Activated T-helper 17 cell treated with anti-CD3 and anti-CD28 coated beads, Interleukin-2, amount 50 U/mL, for 72 hours (primary cell): ENCODE results near the gene ACOXL. TPM values are rescaled to one million over a fixed set of nuclear protein-coding genes. Genes with fewer than 3 reads are reported as not detected.
A peak's percentile ranks its signal among the peaks of the same experiment; 100 is the strongest.

Experiments
- ATAC-seq: fragments of 150-1000 bp; cut with Tn5 transposase; replicated peaks from 2 replicates; pipeline ENCODE4 v1.10.0; 2021; ENCODE audit warnings: mild to moderate bottlenecking, moderate library complexity
- H3K27ac Mint-ChIP-seq: one replicate; pipeline ENCODE4 v1.8.0; 2022; ENCODE audit warnings: mixed read lengths
- H3K27me3 Mint-ChIP-seq: one replicate; pipeline ENCODE4 v1.8.0; 2022; ENCODE audit warnings: mixed read lengths
- H3K36me3 Mint-ChIP-seq: one replicate; pipeline ENCODE4 v1.8.0; 2022; ENCODE audit warnings: low read depth, mild to moderate bottlenecking, mixed read lengths
- H3K4me1 Mint-ChIP-seq: one replicate; pipeline ENCODE4 v1.8.0; 2022; ENCODE audit warnings: mixed read lengths
- H3K4me3 Mint-ChIP-seq: one replicate; pipeline ENCODE4 v1.8.0; 2022; ENCODE audit warnings: mild to moderate bottlenecking, mixed read lengths
- H3K9me3 Mint-ChIP-seq: one replicate; pipeline ENCODE4 v1.8.0; 2022; ENCODE audit warnings: mixed read lengths
- total RNA-seq, 2 donors: library from RNA; stranded (reverse); gene quantifications; one replicate each; pipeline ENCODE4 v1.2.3, GENCODE V29; 2022

ACOXL gene
- total RNA-seq, 2 donors from 2014 or later = 0.34 TPM; not detected in 1

DNA sequence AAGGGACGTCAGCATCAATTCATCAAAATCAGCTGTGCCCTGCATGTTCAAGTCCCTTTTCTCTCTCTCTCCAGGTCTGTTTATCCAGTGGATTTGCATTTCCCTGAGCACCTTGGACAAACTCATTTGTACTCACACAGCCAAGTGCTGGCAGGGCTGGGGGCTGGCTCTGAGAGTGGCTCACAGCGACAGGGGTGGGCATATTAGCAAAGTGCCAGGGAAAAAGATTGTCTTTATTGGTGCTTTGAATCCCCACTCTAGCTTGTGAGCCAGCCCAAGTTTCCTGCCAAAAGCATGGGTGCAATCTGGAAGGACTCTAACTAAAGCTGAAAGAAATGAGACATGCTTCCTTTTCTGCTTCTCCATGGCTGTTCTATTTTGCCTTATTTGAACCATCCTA lies 56.6 kb downstream of the ACOXL start:
- Mint-ChIP-seq H3K9me3 (no peaks in the 10 kb centered on the region), H3K4me3 (no peak overlapping the region), H3K27me3 (peaks cover 16% of the 10 kb centered on the region), H3K27ac (no peak overlapping the region), H3K36me3 (no peaks in the 10 kb centered on the region), H3K4me1 (no peaks in the 10 kb centered on the region)
- no peak for ATAC-seq

GRCh38 chr2:110789706-110790105 lies 57.3 kb downstream of the ACOXL start:
- Mint-ChIP-seq H3K4me1 (no peaks in the 10 kb centered on the region), H3K9me3 (no peaks in the 10 kb centered on the region), H3K36me3 (no peaks in the 10 kb centered on the region), H3K4me3 (no peak overlapping the region), H3K27ac (no peak overlapping the region), H3K27me3 (peaks cover 23% of the 10 kb centered on the region)
- no peak for ATAC-seq

GRCh38 chr2:110790907-110791306 lies 58.5 kb downstream of the ACOXL start:
- no peak overlapping the region for H3K27ac Mint-ChIP-seq
- peaks cover 30% of the 10 kb centered on the region for H3K27me3 Mint-ChIP-seq
- H3K36me3 Mint-ChIP-seq = no peaks in the 10 kb centered on the region
- H3K9me3 Mint-ChIP-seq = no peaks in the 10 kb centered on the region
- H3K4me3 Mint-ChIP-seq = no peak overlapping the region
- no peaks in the 10 kb centered on the region for H3K4me1 Mint-ChIP-seq
- no peak for ATAC-seq

DNA sequence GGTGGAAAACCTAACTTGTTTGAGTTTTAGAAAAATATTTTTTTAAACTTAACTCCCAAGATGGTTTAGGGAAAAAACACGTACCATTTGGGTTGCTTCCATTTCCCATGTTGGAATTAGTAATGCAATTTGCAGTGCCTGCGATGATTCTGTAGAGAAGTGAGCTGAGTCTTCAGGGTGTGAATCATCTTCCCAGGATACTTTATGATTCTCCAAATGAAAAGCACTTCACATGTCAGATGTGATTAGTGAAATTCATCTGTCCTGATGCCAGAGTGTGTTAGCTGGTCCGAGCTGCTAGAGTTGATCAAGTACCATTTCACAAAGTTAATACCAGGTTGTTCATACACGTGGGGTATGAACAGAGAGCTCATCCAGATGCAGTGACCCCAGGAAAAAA lies 59.1 kb downstream of the ACOXL start:
- Mint-ChIP-seq H3K4me1 (no peaks in the 10 kb centered on the region), H3K36me3 (no peaks in the 10 kb centered on the region), H3K27ac (no peak overlapping the region), H3K27me3 (peaks cover 36% of the 10 kb centered on the region), H3K4me3 (no peak overlapping the region), H3K9me3 (no peaks in the 10 kb centered on the region)
- ATAC-seq = no peak

GRCh38 chr2:110793034-110793433 lies 60.7 kb downstream of the ACOXL start:
- H3K4me3 Mint-ChIP-seq = no peak overlapping the region
- no peaks in the 10 kb centered on the region for H3K9me3 Mint-ChIP-seq
- no peak for ATAC-seq
- H3K4me1 Mint-ChIP-seq = no peaks in the 10 kb centered on the region
- no peaks in the 10 kb centered on the region for H3K36me3 Mint-ChIP-seq
- no peak overlapping the region for H3K27ac Mint-ChIP-seq
- H3K27me3 Mint-ChIP-seq = peaks cover 35% of the 10 kb centered on the region

DNA sequence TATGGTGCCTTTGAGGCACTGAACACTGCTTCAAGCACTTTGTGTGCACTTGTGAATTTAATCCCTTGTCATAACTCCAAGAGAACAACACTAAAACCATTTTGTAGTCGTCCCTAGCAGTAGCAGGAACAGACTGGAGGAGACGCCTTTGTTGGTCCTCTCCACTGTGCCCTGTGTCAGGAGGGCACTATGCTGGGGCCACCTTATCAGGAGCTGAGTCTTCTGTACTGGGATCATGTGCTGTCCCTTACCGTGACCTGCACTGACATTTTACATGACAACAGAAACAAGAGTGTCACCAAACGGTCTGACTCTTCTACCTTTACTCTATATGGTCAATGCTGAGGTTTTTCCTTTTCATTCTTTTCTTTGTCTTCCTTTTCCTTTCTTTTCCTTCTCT lies 62.0 kb downstream of the ACOXL start:
- Mint-ChIP-seq H3K4me3 (no peak overlapping the region), H3K27me3 (peaks cover 39% of the 10 kb centered on the region), H3K4me1 (no peaks in the 10 kb centered on the region), H3K36me3 (no peaks in the 10 kb centered on the region), H3K27ac (no peak overlapping the region), H3K9me3 (no peaks in the 10 kb centered on the region)
- ATAC-seq = no peak

DNA sequence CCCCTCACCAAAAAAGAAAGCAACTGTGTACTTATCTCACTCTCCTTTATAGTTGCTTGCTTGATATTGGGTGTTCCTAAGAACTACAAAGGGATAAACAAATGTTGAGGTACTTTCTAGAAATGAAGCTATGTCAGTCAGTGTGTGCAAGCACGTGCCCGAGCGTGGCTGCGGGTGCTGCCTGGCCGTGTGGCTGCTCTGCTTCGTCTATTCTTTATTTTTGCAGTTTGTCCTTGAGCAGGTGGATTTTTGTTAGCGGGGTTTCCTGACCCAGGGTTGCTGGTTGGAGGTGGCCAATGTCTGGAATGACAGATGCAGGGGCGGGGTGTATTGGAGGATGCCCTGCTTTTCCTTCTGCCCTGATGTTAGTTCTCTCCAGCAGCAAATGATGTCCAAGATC lies 62.6 kb downstream of the ACOXL start:
- H3K36me3 Mint-ChIP-seq = no peaks in the 10 kb centered on the region
- no peak for ATAC-seq
- no peak overlapping the region for H3K4me3 Mint-ChIP-seq
- H3K27ac Mint-ChIP-seq = no peak overlapping the region
- H3K4me1 Mint-ChIP-seq = no peaks in the 10 kb centered on the region
- H3K9me3 Mint-ChIP-seq = no peaks in the 10 kb centered on the region
- H3K27me3 Mint-ChIP-seq = peaks cover 39% of the 10 kb centered on the region

DNA sequence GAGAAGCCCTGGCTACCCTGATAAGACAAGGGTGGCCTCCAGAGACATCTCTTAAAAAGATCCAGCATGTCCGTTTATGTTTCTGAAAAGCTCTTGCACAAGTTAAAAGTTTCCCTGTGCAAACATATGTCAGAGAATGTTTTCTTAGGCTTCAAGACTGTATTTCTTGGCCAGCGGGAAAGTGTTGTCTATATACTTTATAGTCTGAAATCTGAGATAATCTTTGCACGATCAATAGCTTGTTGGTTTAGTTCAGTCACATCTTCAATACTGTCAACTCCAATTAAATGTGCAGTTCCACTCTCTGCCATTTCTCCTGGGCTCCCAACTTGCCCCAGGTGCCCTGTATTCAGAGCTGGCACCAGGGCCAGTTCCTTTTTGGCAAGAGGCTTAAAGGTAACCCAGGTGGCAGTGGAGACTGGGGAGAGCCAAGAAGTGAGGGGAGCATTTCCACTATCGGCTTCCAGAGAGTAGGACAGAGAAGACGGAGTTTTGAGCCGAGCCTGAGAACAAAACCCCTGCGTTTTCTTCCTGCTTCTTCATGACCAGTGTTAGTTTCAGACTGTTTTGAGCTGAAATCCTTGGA lies 64.4 kb downstream of the ACOXL start:
- no peaks in the 10 kb centered on the region for H3K4me1 Mint-ChIP-seq
- H3K36me3 Mint-ChIP-seq = no peaks in the 10 kb centered on the region
- peaks cover 39% of the 10 kb centered on the region for H3K27me3 Mint-ChIP-seq
- ATAC-seq = no peak
- no peak overlapping the region for H3K4me3 Mint-ChIP-seq
- H3K27ac Mint-ChIP-seq = no peak overlapping the region
- H3K9me3 Mint-ChIP-seq = no peaks in the 10 kb centered on the region

DNA sequence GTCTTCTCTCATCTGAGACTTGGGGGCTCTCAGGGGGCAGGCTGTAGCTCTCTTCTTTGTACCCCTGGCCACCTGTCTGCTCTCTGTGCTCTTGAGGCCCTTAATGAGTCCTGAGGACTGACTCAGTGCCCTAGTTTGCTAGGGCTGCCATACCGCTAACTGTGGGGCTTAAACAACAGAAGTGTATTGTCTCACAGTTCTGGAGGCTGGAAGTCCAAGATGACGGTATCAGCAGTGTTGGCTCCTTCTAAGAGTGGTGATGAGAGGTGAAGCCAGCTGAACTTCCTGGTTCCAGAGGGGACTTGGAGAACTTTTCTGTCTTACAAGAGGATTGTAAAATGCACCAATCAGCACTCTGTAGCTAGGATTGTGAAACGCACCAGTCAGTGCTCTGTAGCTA lies 67.0 kb downstream of the ACOXL start:
- no peaks in the 10 kb centered on the region for H3K9me3 Mint-ChIP-seq
- peaks cover 40% of the 10 kb centered on the region for H3K27me3 Mint-ChIP-seq
- H3K4me3 Mint-ChIP-seq = no peak overlapping the region
- H3K27ac Mint-ChIP-seq = no peak overlapping the region
- no peak for ATAC-seq
- peaks cover 3% of the 10 kb centered on the region for H3K4me1 Mint-ChIP-seq
- no peaks in the 10 kb centered on the region for H3K36me3 Mint-ChIP-seq

DNA sequence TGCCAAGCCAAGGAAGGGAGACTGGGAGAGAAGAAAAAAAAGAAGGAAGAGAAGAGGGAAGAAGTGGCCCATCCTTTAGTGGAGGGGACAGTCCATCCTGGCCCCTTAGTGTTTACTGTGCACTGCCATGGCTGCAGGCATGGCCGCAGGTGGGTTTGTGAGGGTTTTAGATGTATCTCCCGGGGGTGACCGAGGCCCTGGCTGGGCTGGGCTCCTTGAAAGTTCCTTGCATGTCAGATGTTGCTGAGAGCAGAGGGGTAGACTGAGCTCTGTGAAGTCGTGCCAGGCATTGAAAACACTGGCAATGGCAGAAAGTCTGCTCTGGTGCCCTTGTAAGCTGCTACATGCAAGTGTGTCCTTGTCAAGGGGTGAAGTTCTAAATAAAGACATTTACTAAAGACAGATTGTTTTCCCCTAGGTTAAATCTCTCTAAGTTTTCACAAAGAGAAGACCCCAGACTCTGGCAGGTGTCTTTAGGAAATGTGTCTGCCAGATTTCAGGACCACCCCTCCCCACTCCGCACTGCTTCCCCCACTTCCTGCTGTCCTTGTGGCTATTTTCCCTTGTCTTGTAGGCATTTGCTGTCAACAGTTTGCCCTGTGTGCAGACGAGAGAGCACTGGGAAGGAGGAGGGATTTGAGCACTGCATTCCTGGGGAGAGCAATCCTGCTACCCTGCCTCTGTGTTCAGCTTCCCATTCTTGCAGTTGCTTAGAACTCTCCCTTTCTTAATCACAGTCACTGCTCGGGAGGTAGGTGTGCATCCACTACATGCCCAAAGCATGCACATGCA lies 68.4 kb downstream of the ACOXL start:
- Mint-ChIP-seq H3K27ac (no peak overlapping the region), H3K27me3 (peaks cover 30% of the 10 kb centered on the region), H3K9me3 (no peaks in the 10 kb centered on the region), H3K36me3 (no peaks in the 10 kb centered on the region), H3K4me1 (peaks cover 16% of the 10 kb centered on the region), H3K4me3 (no peak overlapping the region)
- ATAC-seq = no peak

DNA sequence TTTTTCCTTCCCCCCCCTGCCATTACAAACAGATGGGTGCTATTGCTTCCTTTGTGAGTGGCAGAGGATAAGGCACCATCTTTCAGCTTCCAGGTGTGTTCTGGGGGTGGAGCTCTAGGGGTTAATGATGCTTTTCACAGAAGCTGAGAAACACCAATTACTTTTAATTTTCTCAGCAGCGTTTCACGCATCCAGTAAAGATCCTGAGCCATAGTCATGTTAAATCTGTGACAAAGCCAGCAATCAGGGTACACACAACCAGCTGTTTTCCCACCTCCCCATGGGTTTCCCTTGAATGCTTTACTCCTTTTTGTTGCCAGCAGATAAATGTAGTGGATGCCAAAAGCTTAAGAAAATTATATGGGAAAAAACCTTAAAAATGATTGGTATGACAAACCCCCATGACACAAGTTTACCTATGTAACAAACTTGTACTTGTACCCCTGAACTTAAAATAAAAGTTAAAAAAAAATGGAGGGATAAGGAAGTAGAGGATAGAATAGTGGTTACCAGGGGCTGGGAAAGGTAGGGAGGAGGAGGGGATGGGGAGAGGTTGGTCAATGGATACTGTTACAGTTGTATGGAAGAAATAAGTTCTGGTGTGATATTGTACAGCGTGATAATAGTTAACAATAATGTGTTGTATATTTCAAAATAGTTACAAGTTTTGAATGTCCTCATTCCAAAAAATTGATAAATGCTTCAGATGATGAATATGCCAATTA lies 70.0 kb downstream of the ACOXL start:
- Mint-ChIP-seq H3K36me3 (no peaks in the 10 kb centered on the region), H3K27me3 (peaks cover 19% of the 10 kb centered on the region), H3K27ac (no peak overlapping the region), H3K4me1 (peaks cover 16% of the 10 kb centered on the region), H3K4me3 (no peak overlapping the region), H3K9me3 (no peaks in the 10 kb centered on the region)
- ATAC-seq = no peak

DNA sequence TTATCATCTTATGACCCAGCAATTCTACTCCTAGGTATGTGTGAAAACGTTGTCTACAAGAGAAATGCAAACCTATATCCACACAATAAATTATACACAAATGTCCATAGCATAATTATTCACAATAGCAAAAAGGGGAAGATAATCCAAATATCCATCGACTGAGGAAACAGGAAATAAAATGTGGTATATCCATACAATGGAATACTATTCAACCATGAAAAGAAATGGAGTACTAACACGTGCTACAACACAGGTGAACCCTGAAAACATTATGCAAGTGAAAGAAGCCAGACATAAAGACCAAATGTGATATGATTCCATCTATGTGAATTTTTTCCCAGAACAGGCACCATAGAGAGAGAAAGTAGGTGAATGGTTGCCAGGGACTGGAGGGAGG lies 72.1 kb downstream of the ACOXL start:
- Mint-ChIP-seq H3K4me1 (peaks cover 16% of the 10 kb centered on the region), H3K27ac (peak overlapping the region; percentile 78), H3K4me3 (peak overlapping the region; percentile 66), H3K9me3 (no peaks in the 10 kb centered on the region), H3K27me3 (peaks cover 21% of the 10 kb centered on the region), H3K36me3 (no peaks in the 10 kb centered on the region)
- no peak for ATAC-seq

GRCh38 chr2:110804915-110805314 lies 72.5 kb downstream of the ACOXL start:
- Mint-ChIP-seq H3K27me3 (peaks cover 21% of the 10 kb centered on the region), H3K4me3 (peak overlapping the region; percentile 66), H3K4me1 (peaks cover 16% of the 10 kb centered on the region), H3K36me3 (no peaks in the 10 kb centered on the region), H3K27ac (peak overlapping the region; percentile 78), H3K9me3 (no peaks in the 10 kb centered on the region)
- ATAC-seq = peak; percentile 100

DNA sequence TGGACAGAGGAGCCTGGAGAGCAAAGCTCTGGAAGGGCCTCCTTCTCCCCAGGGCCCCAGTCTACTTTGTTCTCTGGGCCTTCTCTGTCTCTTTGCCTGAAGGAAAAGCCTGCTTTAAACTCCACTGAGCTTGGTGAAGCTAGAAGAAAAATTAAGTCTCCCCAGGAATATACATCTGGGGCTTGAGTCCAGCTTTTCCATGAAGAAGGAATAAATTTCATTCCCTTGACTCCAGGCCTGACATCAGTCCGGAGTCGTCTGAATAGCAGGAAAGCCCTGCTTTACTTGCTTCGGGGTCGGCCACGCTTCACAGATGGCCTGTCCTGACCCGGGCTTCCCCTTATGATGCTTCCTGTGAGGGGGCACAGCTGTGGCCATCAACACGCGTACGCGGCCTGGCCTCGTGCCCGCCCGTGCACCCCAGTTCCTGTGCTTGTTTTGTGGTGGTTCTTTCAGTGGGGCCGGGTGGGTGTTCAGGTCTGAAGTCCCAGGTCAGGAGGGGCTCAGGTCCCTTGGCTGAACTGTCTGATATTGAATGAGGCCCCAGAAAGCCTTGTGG lies 73.6 kb downstream of the ACOXL start:
- H3K4me1 Mint-ChIP-seq = peaks cover 16% of the 10 kb centered on the region
- H3K27me3 Mint-ChIP-seq = peaks cover 24% of the 10 kb centered on the region
- no peaks in the 10 kb centered on the region for H3K36me3 Mint-ChIP-seq
- H3K27ac Mint-ChIP-seq = no peak overlapping the region
- no peaks in the 10 kb centered on the region for H3K9me3 Mint-ChIP-seq
- H3K4me3 Mint-ChIP-seq = peak overlapping the region; percentile 66
- no peak for ATAC-seq

GRCh38 chr2:110807522-110807921 lies 75.1 kb downstream of the ACOXL start:
- Mint-ChIP-seq H3K27ac (no peak overlapping the region), H3K9me3 (no peaks in the 10 kb centered on the region), H3K36me3 (no peaks in the 10 kb centered on the region), H3K4me3 (no peak overlapping the region), H3K4me1 (peaks cover 16% of the 10 kb centered on the region), H3K27me3 (peaks cover 26% of the 10 kb centered on the region)
- no peak for ATAC-seq
